DOHH2 (cell line): ENCODE data around the gene PLCB2.

Source experiments
- H3F3A ChIP-seq: fragments of 200-600 bp; sonication (generic), shearing (Covaris generic); 2 replicates; pipeline ENCODE4 v1.6.0; 2016; ENCODE audit warnings: antibody characterized with exemption, mild to moderate bottlenecking; ENCODE audit not compliant: control insufficient read depth, insufficient read depth
- H3K27ac ChIP-seq: fragments of 200-600 bp; sonication (generic); 2 replicates; pipeline ENCODE4 v1.5.1; 2014; ENCODE audit warnings: low read depth, mild to moderate bottlenecking, low read length, moderate library complexity
- H3K27me3 ChIP-seq: fragments of 200-600 bp; sonication (generic); 2 replicates; pipeline ENCODE4 v1.6.1; 2014; ENCODE audit warnings: mild to moderate bottlenecking, low read length, mixed read lengths; ENCODE audit not compliant: control insufficient read depth
- H3K36me3 ChIP-seq: fragments of 200-600 bp; sonication (generic); 2 replicates; pipeline ENCODE4 v1.6.1; 2014; ENCODE audit warnings: mild to moderate bottlenecking, low read length, moderate library complexity, mixed read lengths; ENCODE audit not compliant: control insufficient read depth
- H3K4me1 ChIP-seq: fragments of 200-600 bp; sonication (generic); 2 replicates; pipeline ENCODE4 v1.6.1; 2014; ENCODE audit warnings: mild to moderate bottlenecking, low read length, mixed read lengths; ENCODE audit not compliant: control insufficient read depth
- H3K4me2 ChIP-seq: fragments of 200-600 bp; sonication (generic); 2 replicates; pipeline ENCODE4 v1.6.0; 2014; ENCODE audit warnings: mild to moderate bottlenecking, low read length, moderate library complexity
- H3K4me3 ChIP-seq: fragments of 200-600 bp; sonication (generic); 2 replicates; pipeline ENCODE4 v1.5.1; 2014; ENCODE audit warnings: mild to moderate bottlenecking, low read length, mixed read lengths
- H3K79me2 ChIP-seq: fragments of 200-600 bp; sonication (generic); 2 replicates; pipeline ENCODE4 v1.6.1; 2014; ENCODE audit warnings: mild to moderate bottlenecking, low read length, mixed read lengths; ENCODE audit not compliant: control insufficient read depth
- H3K9me2 ChIP-seq: fragments of 200-600 bp; sonication (generic); replicated peaks from 2 replicates; pipeline ENCODE4 v1.6.1; 2014; ENCODE audit warnings: mild to moderate bottlenecking, low read length, mixed read lengths; ENCODE audit not compliant: control insufficient read depth
- H3K9me3 ChIP-seq: fragments of 200-600 bp; sonication (generic); 2 replicates; pipeline ENCODE4 v1.6.1; 2014; ENCODE audit warnings: antibody characterized with exemption, low read length, mixed read lengths; ENCODE audit not compliant: control insufficient read depth, insufficient read depth
- H4K20me1 ChIP-seq: fragments of 200-600 bp; sonication (generic); 2 replicates; pipeline ENCODE4 v1.6.0; 2014; ENCODE audit warnings: low read depth, mild to moderate bottlenecking, antibody characterized with exemption, low read length, moderate library complexity; ENCODE audit not compliant: control insufficient read depth, insufficient read depth
- CTCF ChIP-seq: fragments of 200-600 bp; sonication (generic); IDR thresholded peaks from one replicate; pipeline ENCODE4 v1.5.1; 2014; ENCODE audit warnings: antibody characterized with exemption, mild to moderate bottlenecking, low read depth, low read length; ENCODE audit not compliant: poor library complexity, severe bottlenecking
- EZH2phosphoT487 ChIP-seq: fragments of 200-600 bp; sonication (generic); IDR thresholded peaks from 2 replicates; pipeline ENCODE4 v1.6.1; 2017; ENCODE audit warnings: borderline replicate concordance, mild to moderate bottlenecking, antibody characterized with exemption, low read length, moderate library complexity, mixed read lengths

PLCB2 gene

GRCh38 chr15:40283615-40284300 is 24.0 kb downstream of the PLCB2 start:
- no peak overlapping the region for H3K4me3 ChIP-seq

GRCh38 chr15:40282869-40283614 is 24.7 kb downstream of the PLCB2 start, which contains the start of gene ANKRD63:
Gene ANKRD63, minus strand, starts transcription at chr15:40283064. Its CDS starts 478 bp downstream, at chr15:40282586.
- TF ChIP-seq CTCF = no peak
- TF ChIP-seq EZH2phosphoT487 = no peak
- Histone ChIP-seq H3K27ac (no peak within 1 kb of the TSS), H3F3A (0 out of 2 replicates have a peak, but pooled peaks cover 3% of the 10 kb centered on the region), H3K4me2 (peak within 1 kb of the TSS; percentile 65), H3K79me2 (no peaks in the 10 kb centered on the region), H4K20me1 (no peaks in the 10 kb centered on the region), H3K9me3 (no peaks in the 10 kb centered on the region), H3K36me3 (no peaks in the 10 kb centered on the region), H3K9me2 (no peaks in the 10 kb centered on the region), H3K4me3 (peak within 1 kb of the TSS; percentile 61), H3K27me3 (peaks cover 37% of the 10 kb centered on the region), H3K4me1 (peaks cover 14% of the 10 kb centered on the region)

More at GRCh38 chr15:40283615-40284300, 24.0 kb downstream of the PLCB2 start:
- no peaks in the 10 kb centered on the region for H4K20me1 ChIP-seq
- H3K4me2 ChIP-seq = no peak overlapping the region
- H3F3A ChIP-seq = 0 out of 2 replicates have a peak, but pooled peaks cover 3% of the 10 kb centered on the region
- H3K9me3 ChIP-seq = no peaks in the 10 kb centered on the region
- TF ChIP-seq EZH2phosphoT487 = no peak
- no peak for TF ChIP-seq CTCF
- no peaks in the 10 kb centered on the region for H3K9me2 ChIP-seq
- H3K79me2 ChIP-seq = no peaks in the 10 kb centered on the region
- peaks cover 30% of the 10 kb centered on the region for H3K27me3 ChIP-seq
- no peaks in the 10 kb centered on the region for H3K36me3 ChIP-seq
- H3K27ac ChIP-seq = no peak overlapping the region
- H3K4me1 ChIP-seq = peaks cover 12% of the 10 kb centered on the region

GRCh38 chr15:40282147-40282868 is 25.4 kb downstream of the PLCB2 start:
- TF ChIP-seq CTCF (peak; percentile 75), EZH2phosphoT487 (no peak)
- Histone ChIP-seq H3K27ac (no peak overlapping the region), H4K20me1 (no peaks in the 10 kb centered on the region), H3K4me3 (peak overlapping the region; percentile 61), H3K9me2 (no peaks in the 10 kb centered on the region), H3K4me2 (peak overlapping the region; percentile 65), H3K9me3 (no peaks in the 10 kb centered on the region), H3K79me2 (no peaks in the 10 kb centered on the region), H3K27me3 (peaks cover 44% of the 10 kb centered on the region), H3K4me1 (peaks cover 21% of the 10 kb centered on the region), H3F3A (0 out of 2 replicates have a peak, but pooled peaks cover 3% of the 10 kb centered on the region), H3K36me3 (no peaks in the 10 kb centered on the region)
